GM12878 (cell line): Measurements from ENCODE around the gene ATP10A.

ENCODE experiments used
- CTCF ChIP-seq, 3 experiments: IDR thresholded peaks in 2 of 3; conservative IDR thresholded peaks in 1 of 3; 2 replicates each; pipeline ENCODE4 v1.5.1; 2011; ENCODE audit warnings: low read depth in 3 of 3, low read length in 3 of 3, mild to moderate bottlenecking in 3 of 3, control low read depth in 2 of 3, moderate library complexity in 2 of 3, inconsistent platforms in 1 of 3, mixed read lengths in 1 of 3; ENCODE audit not compliant: control insufficient read depth in 2 of 3, insufficient read depth in 1 of 3; ENCODE audit errors: extremely low read depth in 1 of 3
- CUX1 ChIP-seq: IDR thresholded peaks from 2 replicates; pipeline ENCODE4 v1.6.1; 2012; ENCODE audit warnings: improper control_type of control experiment, low read depth, low read length; ENCODE audit not compliant: insufficient replicate concordance
- EP300 ChIP-seq, 2 experiments: fragments of 150-350 bp in 1 of 2; IDR thresholded peaks; 2 replicates each; pipeline ENCODE4 v1.6.1; 2011 to 2012; ENCODE audit warnings: low read depth in 2 of 2, low read length in 2 of 2, borderline replicate concordance in 1 of 2, improper control_type of control experiment in 1 of 2, inconsistent platforms in 1 of 2; ENCODE audit not compliant: control insufficient read depth in 1 of 2
- EZH2 ChIP-seq: IDR thresholded peaks from 2 replicates; pipeline ENCODE4 v1.6.1; 2012; ENCODE audit warnings: low read depth, mild to moderate bottlenecking, control low read depth, inconsistent platforms, low read length, borderline replicate concordance; ENCODE audit not compliant: control insufficient read depth
- GABPA ChIP-seq: IDR thresholded peaks from 2 replicates; pipeline ENCODE4 v1.6.1; 2014; ENCODE audit warnings: antibody characterized with exemption, low read depth, mild to moderate bottlenecking, inconsistent platforms
- JUNB ChIP-seq: IDR thresholded peaks from 2 replicates; pipeline ENCODE4 v1.6.1; 2016; ENCODE audit warnings: antibody characterized with exemption, mild to moderate bottlenecking
- MAX ChIP-seq: IDR thresholded peaks from 2 replicates; pipeline ENCODE4 v1.6.1; 2012; ENCODE audit warnings: low read depth, low read length, improper control_type of control experiment
- MYC ChIP-seq: IDR thresholded peaks from 2 replicates; pipeline ENCODE4 v1.6.1; 2011; ENCODE audit warnings: mild to moderate bottlenecking, low read length, moderate library complexity, inconsistent platforms; ENCODE audit not compliant: insufficient read depth, insufficient replicate concordance, insufficient read length, severe bottlenecking
- SMAD1 ChIP-seq: fragments of 450-650 bp; IDR thresholded peaks from 2 replicates; pipeline ENCODE4 v1.6.1; 2018; ENCODE audit warnings: mild to moderate bottlenecking, low read depth; ENCODE audit not compliant: partially characterized antibody
- TARDBP ChIP-seq: IDR thresholded peaks from 2 replicates; pipeline ENCODE4 v1.6.1; 2016; ENCODE audit warnings: borderline replicate concordance

DNA sequence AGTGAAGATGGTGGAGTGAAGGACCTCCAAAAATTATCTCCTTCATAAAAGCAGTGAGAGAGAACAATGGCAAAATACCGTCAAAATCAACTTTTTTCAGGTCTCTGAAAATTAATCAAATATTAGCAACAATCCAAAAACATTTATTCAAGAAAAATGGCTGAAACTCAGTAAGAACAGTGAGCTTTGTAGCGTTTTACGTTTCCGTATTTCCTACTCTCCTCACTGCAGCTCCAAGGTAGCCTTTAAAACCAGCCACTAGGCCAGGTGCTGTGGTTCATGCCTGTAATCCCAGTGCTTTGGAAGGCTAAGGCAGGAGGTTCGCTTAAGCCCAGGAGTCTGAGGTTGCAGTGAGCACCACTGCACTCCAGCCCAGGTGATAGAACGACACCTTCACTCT, 38.5 kb downstream of the ATP10A start:
- TF ChIP-seq EZH2 (no peak), CUX1 (no peak), CTCF (IDR thresholded peaks at IDR 0.05 in 2 of 3, conservative IDR thresholded peaks at IDR 0.05 in 1 of 3; ENCODE audit: control insufficient read depth in 2 of 3, extremely low read depth in 1 of 3, insufficient read depth in 1 of 3, low read depth in 3 of 3, low read length in 3 of 3) (no peak), JUNB (no peak), MAX (no peak), EP300 (IDR thresholded peaks at IDR 0.05; ENCODE audit: borderline replicate concordance in 1 of 2, control insufficient read depth in 1 of 2, low read depth in 2 of 2, low read length in 2 of 2) (no peak), GABPA (no peak), MYC (no peak), TARDBP (no peak), SMAD1 (no peak)
